Brain microvascular endothelial cell (primary cell): Measurements from ENCODE around the gene POP7.

Source experiments
- DNase-seq: peaks from one replicate; pipeline ENCODE4 v3.0.0-alpha.2; 2020
- H3K27ac ChIP-seq: fragments of 250-450 bp; sonication (Bioruptor Pico); 2 replicates; pipeline ENCODE4 v1.5.1; 2020; ENCODE audit warnings: mild to moderate bottlenecking, moderate library complexity
- H3K27me3 ChIP-seq: fragments of 250-450 bp; sonication (Bioruptor Pico); replicated peaks from 2 replicates; pipeline ENCODE4 v1.5.1; 2020; ENCODE audit warnings: mild to moderate bottlenecking
- H3K36me3 ChIP-seq: fragments of 250-450 bp; sonication (Bioruptor Pico); replicated peaks from 2 replicates; pipeline ENCODE4 v1.5.1; 2020; ENCODE audit warnings: mild to moderate bottlenecking
- H3K4me3 ChIP-seq: 2 replicates; pipeline ENCODE4 v1.5.1; 2011; ENCODE audit warnings: low read depth, mild to moderate bottlenecking, control low read depth, low read length, moderate library complexity
- CTCF ChIP-seq: IDR thresholded peaks from 2 replicates; pipeline ENCODE4 v1.5.1; 2011; ENCODE audit warnings: low read depth, mild to moderate bottlenecking, moderate library complexity, low read length, control low read depth, inconsistent platforms; ENCODE audit errors: missing control alignments
- in situ Hi-C: cut with HindIII; loops from 2 replicates; pipeline ENCODE4 v1.10.0; 2017; ENCODE audit warnings: low sequenced_read_pairs, low pct_ligation_motif_present

The POP7 gene

GRCh38 chr7:100682991-100683658 is 22.8 kb upstream of the POP7 start:
- Histone ChIP-seq H3K27me3 (no peaks in the 10 kb centered on the region), H3K27ac (no peak overlapping the region), H3K4me3 (no peak overlapping the region), H3K36me3 (peaks cover 76% of the 10 kb centered on the region)
- no peak for TF ChIP-seq CTCF
- in situ Hi-C loops = no loop called here
- DNase-seq = no peak

GRCh38 chr7:100683659-100684533 is 22.0 kb upstream of the POP7 start:
- H3K4me3 ChIP-seq = no peak overlapping the region
- no peak for TF ChIP-seq CTCF
- no peaks in the 10 kb centered on the region for H3K27me3 ChIP-seq
- H3K36me3 ChIP-seq = peaks cover 73% of the 10 kb centered on the region
- DNase-seq = no peak
- in situ Hi-C loops = no loop called here
- no peak overlapping the region for H3K27ac ChIP-seq

- DNase-seq = no peak
- TF ChIP-seq CTCF = no peak
- in situ Hi-C loops = no loop called here
- H3K4me3 ChIP-seq = no peak overlapping the region
- H3K27ac ChIP-seq = no peak overlapping the region
- peaks cover 67% of the 10 kb centered on the region for H3K36me3 ChIP-seq
- no peaks in the 10 kb centered on the region for H3K27me3 ChIP-seq
Measured at GRCh38 chr7:100684534-100685042, 21.3 kb upstream of the POP7 start.

- H3K36me3 ChIP-seq = peaks cover 64% of the 10 kb centered on the region
- in situ Hi-C loops = no loop called here
- no peak overlapping the region for H3K4me3 ChIP-seq
- DNase-seq = no peak
- no peak overlapping the region for H3K27ac ChIP-seq
- no peaks in the 10 kb centered on the region for H3K27me3 ChIP-seq
- TF ChIP-seq CTCF = no peak
Measured at GRCh38 chr7:100685049-100685605, 20.8 kb upstream of the POP7 start.

GRCh38 chr7:100685631-100686145 is 20.2 kb upstream of the POP7 start:
- Histone ChIP-seq H3K36me3 (peaks cover 60% of the 10 kb centered on the region), H3K27me3 (no peaks in the 10 kb centered on the region), H3K27ac (no peak overlapping the region), H3K4me3 (no peak overlapping the region)
- TF ChIP-seq CTCF = no peak
- no peak for DNase-seq
- in situ Hi-C loops = no loop called here
